MM.1S (cell line): ENCODE measurements around the gene CILP2.

Source experiments
- DNase-seq: peaks from one replicate; pipeline ENCODE4 v3.0.0-alpha.2; 2015
- H2AFZ ChIP-seq: fragments of 300-600 bp; sonication (generic); 2 replicates; pipeline ENCODE4 v1.6.0; 2016; ENCODE audit warnings: antibody characterized with exemption, low read length
- H3F3A ChIP-seq: fragments of 300-600 bp; sonication (generic); 2 replicates; pipeline ENCODE4 v1.6.1; 2016; ENCODE audit warnings: mild to moderate bottlenecking, antibody characterized with exemption, low read length, moderate library complexity, mixed read lengths; ENCODE audit not compliant: insufficient read depth
- H3K27ac ChIP-seq: fragments of 300-600 bp; sonication (generic); 2 replicates; pipeline ENCODE4 v1.5.1; 2016; ENCODE audit warnings: mild to moderate bottlenecking, low read length
- H3K27me3 ChIP-seq: fragments of 300-600 bp; sonication (generic); replicated peaks from 2 replicates; pipeline ENCODE4 v1.6.0; 2016; ENCODE audit warnings: low read length; ENCODE audit not compliant: insufficient read depth
- H3K36me3 ChIP-seq: fragments of 300-600 bp; sonication (generic); replicated peaks from 2 replicates; pipeline ENCODE4 v1.6.1; 2016; ENCODE audit warnings: mild to moderate bottlenecking, low read length, mixed read lengths; ENCODE audit not compliant: insufficient read depth
- H3K4me1 ChIP-seq: fragments of 300-600 bp; sonication (generic); 2 replicates; pipeline ENCODE4 v1.6.1; 2016; ENCODE audit warnings: low read length, mixed read lengths
- H3K4me2 ChIP-seq: fragments of 300-600 bp; sonication (generic); 2 replicates; pipeline ENCODE4 v1.6.0; 2016; ENCODE audit warnings: low read depth, low read length
- H3K4me3 ChIP-seq: fragments of 300-600 bp; sonication (generic); 2 replicates; pipeline ENCODE4 v1.5.1; 2016; ENCODE audit warnings: low read length, mixed read lengths
- H3K79me2 ChIP-seq: fragments of 300-600 bp; sonication (generic); 2 replicates; pipeline ENCODE4 v1.6.1; 2016; ENCODE audit warnings: mixed run types, low read length, mixed read lengths
- H3K9ac ChIP-seq: fragments of 300-600 bp; sonication (generic); 2 replicates; pipeline ENCODE4 v1.6.1; 2016; ENCODE audit warnings: low read length, mixed read lengths
- H3K9me2 ChIP-seq: fragments of 300-600 bp; sonication (generic); replicated peaks from 2 replicates; pipeline ENCODE4 v1.6.1; 2016; ENCODE audit warnings: mild to moderate bottlenecking, low read length, mixed read lengths; ENCODE audit not compliant: insufficient read depth
- H3K9me3 ChIP-seq: fragments of 300-600 bp; sonication (generic); replicated peaks from 2 replicates; pipeline ENCODE4 v1.6.1; 2016; ENCODE audit warnings: mild to moderate bottlenecking, low read length, mixed read lengths; ENCODE audit not compliant: insufficient read depth
- H4K20me1 ChIP-seq: fragments of 300-600 bp; sonication (generic); 2 replicates; pipeline ENCODE4 v1.6.1; 2016; ENCODE audit warnings: mild to moderate bottlenecking, low read length, moderate library complexity, mixed read lengths; ENCODE audit not compliant: insufficient read depth
- CTCF ChIP-seq: fragments of 300-600 bp; sonication (generic); IDR thresholded peaks from 2 replicates; pipeline ENCODE4 v1.5.1; 2016; ENCODE audit warnings: antibody characterized with exemption, low read length, mixed read lengths
- EZH2 ChIP-seq: fragments of 300-600 bp; sonication (generic); optimal IDR thresholded peaks from 2 replicates; pipeline ENCODE3; 2017; ENCODE audit warnings: low read depth, mild to moderate bottlenecking, antibody characterized with exemption, low read length, mixed read lengths
- EZH2phosphoT487 ChIP-seq: fragments of 300-600 bp; sonication (generic); IDR thresholded peaks from 2 replicates; pipeline ENCODE4 v1.6.1; 2018; ENCODE audit warnings: antibody characterized with exemption, low read length

The CILP2 gene

GRCh38 chr19:19547674-19548336 lies 9.7 kb downstream of the CILP2 start:
- Histone ChIP-seq H3K4me3 (no peak overlapping the region), H3K36me3 (no peaks in the 10 kb centered on the region), H3K27me3 (peaks cover 13% of the 10 kb centered on the region), H3K9me3 (no peaks in the 10 kb centered on the region), H4K20me1 (no peaks in the 10 kb centered on the region), H3K4me2 (no peak overlapping the region), H3K27ac (no peak overlapping the region), H3F3A (no peaks in the 10 kb centered on the region), H3K9me2 (no peaks in the 10 kb centered on the region), H2AFZ (no peak overlapping the region), H3K4me1 (no peaks in the 10 kb centered on the region), H3K79me2 (no peaks in the 10 kb centered on the region), H3K9ac (no peak overlapping the region)
- DNase-seq = no peak
- no peak for TF ChIP-seq CTCF
- TF ChIP-seq EZH2phosphoT487 = no peak
- no peak for TF ChIP-seq EZH2

- H3K4me2 ChIP-seq = no peak overlapping the region
- no peaks in the 10 kb centered on the region for H3K9me3 ChIP-seq
- no peak overlapping the region for H3K4me3 ChIP-seq
- no peaks in the 10 kb centered on the region for H3K9me2 ChIP-seq
- no peak for TF ChIP-seq CTCF
- H3K27ac ChIP-seq = no peak overlapping the region
- H2AFZ ChIP-seq = no peak overlapping the region
- no peak overlapping the region for H3K9ac ChIP-seq
- H3K4me1 ChIP-seq = no peaks in the 10 kb centered on the region
- no peaks in the 10 kb centered on the region for H4K20me1 ChIP-seq
- no peaks in the 10 kb centered on the region for H3F3A ChIP-seq
- no peaks in the 10 kb centered on the region for H3K79me2 ChIP-seq
- H3K27me3 ChIP-seq = peaks cover 13% of the 10 kb centered on the region
- H3K36me3 ChIP-seq = no peaks in the 10 kb centered on the region
- no peak for DNase-seq
Measured at GRCh38 chr19:19548915-19549759, 11.1 kb downstream of the CILP2 start.

- no peak for DNase-seq
- Histone ChIP-seq H3K4me2 (no peak overlapping the region), H3K9me3 (no peaks in the 10 kb centered on the region), H3K27ac (no peak overlapping the region), H3F3A (no peaks in the 10 kb centered on the region), H3K9ac (no peak overlapping the region), H3K79me2 (no peaks in the 10 kb centered on the region), H3K36me3 (no peaks in the 10 kb centered on the region), H3K9me2 (no peaks in the 10 kb centered on the region), H3K27me3 (peaks cover 13% of the 10 kb centered on the region), H3K4me1 (no peaks in the 10 kb centered on the region), H3K4me3 (no peak overlapping the region), H2AFZ (no peak overlapping the region), H4K20me1 (no peaks in the 10 kb centered on the region)
- TF ChIP-seq EZH2phosphoT487 = no peak
- TF ChIP-seq EZH2 = no peak
- no peak for TF ChIP-seq CTCF
Measured at GRCh38 chr19:19549804-19550464, 11.9 kb downstream of the CILP2 start.
